Mononuclear cell (primary cell): ENCODE measurements around the gene HMGN1. TPM values are rescaled to one million over a fixed set of nuclear protein-coding genes. Genes with fewer than 3 reads are reported as not detected.
A peak's percentile ranks its signal among the peaks of the same experiment; 100 is the strongest.
"Not testable (repeated sequence)": the region's sequence is repeated elsewhere in the genome, so short reads cannot be mapped to it uniquely, and the experiment has no call there.

Source experiments
- H3K27me3 ChIP-seq: 2 replicates; pipeline ENCODE4 v1.6.0; 2011; ENCODE audit warnings: low read length, control low read depth; ENCODE audit not compliant: insufficient read depth
- H3K4me1 ChIP-seq: 2 replicates; pipeline ENCODE4 v1.5.1; 2011; ENCODE audit warnings: mild to moderate bottlenecking, low read length, control low read depth; ENCODE audit not compliant: insufficient read depth
- H3K4me3 ChIP-seq: 2 replicates; pipeline ENCODE4 v1.5.1; 2011; ENCODE audit warnings: mild to moderate bottlenecking, low read length, moderate library complexity
- H3K9me3 ChIP-seq: 2 replicates; pipeline ENCODE4 v1.5.1; 2011; ENCODE audit warnings: low read depth, mild to moderate bottlenecking, control low read depth, low read length
- total RNA-seq: library from RNA; depleted of rRNA; stranded (reverse); fragments of >200 nt; gene quantifications from one replicate; pipeline ENCODE4 v1.2.3, GENCODE V29; 2012

Gene HMGN1
- total RNA-seq, 1 donor, result 162 TPM

DNA sequence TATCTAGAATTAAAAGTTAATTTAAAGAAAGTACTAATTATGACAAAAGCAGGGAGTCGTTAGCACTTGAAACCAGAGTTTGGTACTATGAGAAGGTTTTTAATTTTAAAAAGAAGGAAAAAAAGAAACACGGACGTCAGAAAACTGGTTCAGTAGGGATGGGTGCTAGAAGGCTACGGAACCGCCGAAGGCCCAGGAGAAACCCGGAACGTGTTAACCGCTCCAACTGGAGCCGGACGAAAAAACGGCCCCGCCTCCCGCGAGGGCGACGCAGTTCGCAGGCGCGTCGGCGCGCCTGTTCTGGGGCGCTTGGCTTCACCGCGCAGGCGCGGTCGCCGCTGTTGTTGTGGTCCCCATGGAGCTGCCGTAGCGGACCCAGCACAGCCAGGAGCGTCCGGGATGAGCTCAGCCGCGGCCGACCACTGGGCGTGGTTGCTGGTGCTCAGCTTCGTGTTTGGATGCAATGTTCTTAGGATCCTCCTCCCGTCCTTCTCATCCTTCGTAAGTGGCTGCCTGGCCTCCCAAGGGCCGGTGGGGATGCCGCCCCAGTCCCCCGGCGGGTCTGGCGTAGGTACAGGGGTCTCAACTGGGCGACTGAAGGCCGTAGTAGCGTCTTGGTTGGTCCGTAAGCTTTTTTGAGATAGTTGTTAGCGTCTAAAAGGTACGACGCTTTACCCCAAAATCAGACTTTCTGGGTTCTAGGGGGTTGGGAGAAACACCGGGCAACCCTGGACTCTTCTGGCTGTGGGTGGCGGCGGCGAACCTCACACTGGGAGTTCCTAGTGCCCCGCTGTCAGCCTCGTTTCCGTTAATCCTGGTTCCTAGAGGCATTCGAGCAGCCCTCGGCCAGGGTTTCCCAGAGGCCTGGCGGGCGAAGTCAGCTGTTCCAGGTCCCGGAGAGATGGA lies 31.4 kb upstream of the HMGN1 start:
- peaks cover 8% of the 10 kb centered on the region for H3K4me1 ChIP-seq
- peak overlapping the region; percentile 82 for H3K4me3 ChIP-seq
- no peaks in the 10 kb centered on the region for H3K9me3 ChIP-seq
- H3K27me3 ChIP-seq, result no peaks in the 10 kb centered on the region

DNA sequence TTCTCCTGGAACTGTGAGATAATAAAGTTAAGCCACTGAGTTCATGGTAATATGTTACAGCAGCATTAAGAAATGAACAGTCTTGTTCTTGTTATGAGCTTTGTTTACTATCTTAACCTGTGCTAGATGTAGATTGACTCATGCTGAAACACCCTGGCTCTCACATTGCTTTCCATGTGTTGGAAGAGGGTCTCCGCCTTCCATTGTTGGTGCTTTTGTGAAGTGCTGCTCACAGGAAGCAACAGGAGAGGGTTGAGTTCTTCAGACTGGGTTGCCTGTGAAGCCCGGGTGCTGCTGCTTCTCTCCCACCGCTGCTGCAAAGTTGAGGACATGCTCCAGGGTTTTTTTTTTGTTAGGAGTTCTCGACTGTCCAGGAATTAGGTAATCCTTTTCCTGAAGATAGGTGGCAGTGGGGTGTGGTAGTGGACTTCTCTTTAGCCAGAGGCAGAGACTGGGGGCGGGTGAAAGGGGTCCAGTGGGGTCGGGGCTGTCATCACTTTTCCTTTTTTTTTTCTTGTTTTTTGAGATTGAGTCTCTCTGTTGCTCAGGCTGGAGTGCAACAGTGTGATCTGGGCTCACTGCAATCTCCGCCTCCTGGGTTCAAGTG lies 28.7 kb upstream of the HMGN1 start:
- Histone ChIP-seq H3K4me1 (peaks cover 14% of the 10 kb centered on the region), H3K27me3 (no peaks in the 10 kb centered on the region), H3K4me3 (no peak overlapping the region), H3K9me3 (no peaks in the 10 kb centered on the region)

DNA sequence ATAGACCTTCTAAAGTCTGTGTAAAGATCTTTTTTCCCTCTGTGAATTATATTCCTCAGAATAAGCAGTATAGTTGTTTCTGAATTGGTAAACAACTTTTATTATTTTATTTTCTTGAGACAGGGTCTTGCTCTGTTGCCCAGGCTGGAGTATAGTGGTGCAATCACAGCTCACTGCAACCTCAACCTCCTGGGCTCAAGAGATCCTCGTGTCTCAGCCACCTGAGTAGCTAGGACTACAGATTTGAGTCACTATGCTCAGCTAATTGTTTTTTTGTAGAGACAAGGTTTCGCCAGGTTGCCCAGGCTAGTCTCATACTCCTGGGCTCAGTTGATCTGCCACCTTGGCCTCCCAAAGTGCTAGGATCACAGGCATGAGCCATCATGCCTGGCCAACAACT lies 26.6 kb upstream of the HMGN1 start:
- Histone ChIP-seq H3K27me3 (no peaks in the 10 kb centered on the region), H3K4me3 (no peak overlapping the region), H3K9me3 (no peaks in the 10 kb centered on the region), H3K4me1 (peaks cover 16% of the 10 kb centered on the region)

DNA sequence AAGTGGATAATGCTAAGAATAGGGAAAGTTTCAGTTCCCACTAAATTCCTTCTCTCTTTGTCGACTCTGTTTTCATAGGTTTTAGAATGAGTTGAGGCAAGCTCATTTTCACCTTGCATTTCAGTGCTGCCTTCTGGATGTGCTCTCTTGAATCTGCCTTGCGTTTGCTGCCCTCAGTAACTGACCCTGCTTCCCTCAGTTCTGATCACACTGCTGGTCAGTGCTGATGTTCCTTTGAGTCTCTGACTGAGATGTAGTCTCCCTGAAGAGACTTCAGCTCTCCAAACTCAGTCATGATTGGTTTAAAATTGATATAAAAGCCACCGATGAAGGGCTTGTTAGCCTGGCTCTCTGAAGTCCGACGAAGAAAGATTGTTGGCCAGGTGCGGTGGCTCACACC lies 25.2 kb upstream of the HMGN1 start:
- Histone ChIP-seq H3K9me3 (no peaks in the 10 kb centered on the region), H3K4me1 (peaks cover 24% of the 10 kb centered on the region), H3K4me3 (no peak overlapping the region), H3K27me3 (no peaks in the 10 kb centered on the region)

DNA sequence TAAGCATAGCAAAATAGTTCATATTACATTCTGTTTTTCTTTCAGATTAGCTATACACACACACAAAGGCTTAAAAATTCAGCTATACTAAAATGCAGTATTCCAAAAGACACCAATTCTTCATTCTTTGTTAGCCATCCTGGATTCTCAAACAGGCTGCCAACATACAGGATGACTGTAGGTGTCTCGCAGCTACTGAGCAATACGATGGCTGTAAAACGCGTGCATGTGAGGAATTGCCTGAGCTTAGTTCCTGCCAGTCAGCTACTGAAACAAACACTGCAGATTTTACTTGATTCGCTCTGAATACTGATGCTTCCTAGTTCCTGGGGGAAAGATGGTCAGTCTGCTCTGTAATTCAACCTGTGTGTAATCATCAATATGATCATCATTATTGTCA lies 24.7 kb upstream of the HMGN1 start:
- Histone ChIP-seq H3K27me3 (no peaks in the 10 kb centered on the region), H3K4me3 (no peak overlapping the region), H3K9me3 (no peaks in the 10 kb centered on the region), H3K4me1 (peaks cover 24% of the 10 kb centered on the region)

DNA sequence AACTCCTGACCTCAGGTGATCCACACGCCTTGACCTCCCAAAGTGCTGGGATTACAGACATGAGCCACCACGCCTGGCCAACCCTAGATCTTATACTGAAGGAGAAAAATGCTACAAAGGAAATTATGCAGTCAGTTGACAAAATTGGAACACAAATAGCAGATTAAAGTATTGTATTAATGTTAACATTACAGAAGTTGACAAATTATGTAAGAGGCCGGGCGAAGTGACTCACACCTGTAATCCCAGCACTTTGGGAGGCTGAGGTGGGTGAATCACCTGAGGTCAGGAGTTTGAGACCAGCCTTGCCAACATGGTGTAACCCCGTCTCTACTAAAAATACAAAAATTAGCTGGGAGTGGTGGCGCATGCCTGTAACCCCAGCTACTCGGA lies 21.0 kb upstream of the HMGN1 start:
- H3K4me3 ChIP-seq, H3K27me3 ChIP-seq, H3K9me3 ChIP-seq: not testable (repeated sequence)
- H3K4me1 ChIP-seq, result peaks cover 24% of the 10 kb centered on the region

DNA sequence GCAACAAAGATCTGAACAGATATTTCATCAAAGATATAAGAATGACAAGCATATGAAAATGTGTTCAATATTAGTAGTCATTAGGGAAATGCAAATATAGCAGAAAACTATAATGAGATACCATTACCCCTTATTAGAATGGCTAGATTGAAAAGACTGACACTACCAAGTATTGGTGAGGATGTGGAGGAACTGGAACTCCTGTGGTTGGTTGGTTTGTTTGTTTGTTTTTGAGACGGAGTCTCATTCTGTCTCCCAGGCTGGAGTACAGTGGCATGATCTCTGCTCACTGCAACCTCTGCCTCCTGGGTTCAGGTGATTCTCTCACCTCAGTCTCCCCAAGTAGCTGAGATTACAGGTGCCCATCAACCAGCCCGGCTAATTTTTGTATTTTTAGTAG lies 18.9 kb upstream of the HMGN1 start:
- Histone ChIP-seq H3K27me3 (no peaks in the 10 kb centered on the region), H3K4me1 (peaks cover 18% of the 10 kb centered on the region), H3K4me3 (no peak overlapping the region), H3K9me3 (no peaks in the 10 kb centered on the region)

DNA sequence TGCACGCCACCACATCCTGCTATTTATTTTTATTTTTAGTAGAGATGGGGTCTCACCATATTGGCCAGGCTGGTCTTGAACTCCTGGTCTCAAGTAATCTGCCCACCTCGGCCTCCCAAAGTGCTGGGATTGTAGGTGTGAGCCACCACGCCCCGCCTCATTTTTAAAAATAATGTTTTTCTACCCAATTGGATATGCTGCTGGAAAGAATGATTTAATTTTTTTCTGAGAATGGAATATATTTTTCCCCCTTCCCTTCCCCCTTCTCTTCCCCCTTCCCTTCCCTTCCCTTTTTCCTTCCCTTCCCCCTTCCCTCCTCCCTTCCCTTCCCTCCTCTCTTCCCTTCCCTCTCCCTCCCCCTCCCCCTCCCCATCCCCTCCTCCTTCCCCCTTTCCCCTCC lies 17.7 kb upstream of the HMGN1 start:
- H3K4me3 ChIP-seq, result no peak overlapping the region
- no peaks in the 10 kb centered on the region for H3K27me3 ChIP-seq
- no peaks in the 10 kb centered on the region for H3K9me3 ChIP-seq
- peaks cover 27% of the 10 kb centered on the region for H3K4me1 ChIP-seq

DNA sequence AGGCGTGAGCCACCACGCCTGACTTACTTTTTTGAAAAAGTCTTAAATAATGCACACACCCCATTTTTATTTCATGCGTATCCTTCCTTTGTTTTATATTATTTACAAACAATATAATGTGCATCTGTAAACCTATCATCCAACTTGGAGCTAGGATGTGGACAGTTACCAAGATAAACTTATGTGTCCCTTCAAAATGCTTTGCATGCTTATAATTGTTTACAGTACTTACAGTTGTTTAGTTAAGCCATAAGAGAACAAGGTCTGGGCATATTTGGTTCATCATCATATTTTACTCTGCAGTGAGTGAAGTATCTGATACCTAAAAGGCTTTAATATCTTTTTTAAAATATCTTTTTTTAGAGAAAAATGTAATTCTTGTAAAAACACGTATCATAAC lies 16.1 kb upstream of the HMGN1 start:
- no peaks in the 10 kb centered on the region for H3K9me3 ChIP-seq
- H3K4me1 ChIP-seq, result peaks cover 13% of the 10 kb centered on the region
- no peak overlapping the region for H3K4me3 ChIP-seq
- no peaks in the 10 kb centered on the region for H3K27me3 ChIP-seq

DNA sequence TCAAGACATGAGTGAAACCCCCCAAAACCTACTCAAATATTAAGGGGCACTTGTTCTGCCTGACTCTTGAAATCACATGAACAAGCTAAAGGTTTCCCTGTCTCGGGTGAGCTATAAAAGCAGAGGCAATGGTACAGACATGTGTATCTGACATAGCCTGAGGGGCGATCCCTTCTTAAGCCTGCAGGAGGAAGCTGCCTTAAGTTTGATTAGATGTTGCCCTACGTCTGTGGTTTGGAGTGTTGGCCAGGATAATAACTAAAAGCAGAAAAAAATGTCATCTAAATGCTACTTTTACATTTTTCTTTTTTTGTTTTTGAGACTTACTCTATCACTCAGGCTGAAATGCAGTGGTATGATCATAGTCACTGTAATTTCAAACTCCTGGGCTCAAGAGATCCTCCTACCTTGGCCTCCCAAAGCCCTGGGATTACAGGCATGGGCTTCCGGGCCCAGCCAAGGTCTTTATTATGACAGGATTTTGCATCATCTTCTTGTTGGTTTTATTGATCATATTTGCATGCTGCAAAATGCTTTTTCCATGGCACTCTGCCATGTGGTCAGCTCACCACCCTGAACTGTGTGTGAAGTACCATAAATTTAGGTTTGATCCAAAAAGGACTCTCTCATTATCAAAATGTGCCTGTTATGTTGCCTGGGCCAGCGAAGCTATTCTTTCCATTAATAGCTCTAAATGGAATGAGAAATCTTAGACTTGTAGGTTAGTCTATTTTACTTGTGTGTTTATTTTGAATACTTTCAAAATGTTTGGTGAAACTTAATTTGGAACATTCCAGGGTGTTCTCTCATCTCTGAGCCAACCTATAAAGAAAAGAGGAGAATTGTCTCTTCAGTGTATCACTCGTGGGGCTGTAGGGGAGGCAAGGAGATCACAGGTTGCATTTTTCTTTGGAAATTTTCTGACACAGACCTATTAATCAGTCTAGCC lies 15.0 kb upstream of the HMGN1 start:
- Histone ChIP-seq H3K4me1 (peaks cover 10% of the 10 kb centered on the region), H3K4me3 (no peak overlapping the region), H3K9me3 (no peaks in the 10 kb centered on the region), H3K27me3 (no peaks in the 10 kb centered on the region)

DNA sequence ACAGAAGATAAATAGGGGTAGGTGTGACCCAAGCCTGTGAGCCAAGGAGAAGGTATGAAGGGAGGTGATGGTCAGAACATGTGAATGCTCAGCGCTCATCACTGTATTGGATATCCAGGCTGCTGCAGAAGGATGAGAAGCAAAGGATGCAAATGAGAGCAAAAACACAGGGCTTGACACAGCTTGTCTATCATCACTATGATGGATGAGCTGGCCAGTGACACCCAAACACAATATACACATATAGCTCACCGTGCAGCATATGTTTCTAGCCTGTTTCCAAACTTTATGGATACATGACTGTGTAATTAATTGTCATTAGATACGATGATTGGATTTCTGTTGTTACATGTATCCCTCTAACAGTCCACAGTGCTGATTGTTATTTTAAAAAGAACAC lies 13.8 kb upstream of the HMGN1 start:
- Histone ChIP-seq H3K4me1 (peaks cover 10% of the 10 kb centered on the region), H3K27me3 (no peaks in the 10 kb centered on the region)

DNA sequence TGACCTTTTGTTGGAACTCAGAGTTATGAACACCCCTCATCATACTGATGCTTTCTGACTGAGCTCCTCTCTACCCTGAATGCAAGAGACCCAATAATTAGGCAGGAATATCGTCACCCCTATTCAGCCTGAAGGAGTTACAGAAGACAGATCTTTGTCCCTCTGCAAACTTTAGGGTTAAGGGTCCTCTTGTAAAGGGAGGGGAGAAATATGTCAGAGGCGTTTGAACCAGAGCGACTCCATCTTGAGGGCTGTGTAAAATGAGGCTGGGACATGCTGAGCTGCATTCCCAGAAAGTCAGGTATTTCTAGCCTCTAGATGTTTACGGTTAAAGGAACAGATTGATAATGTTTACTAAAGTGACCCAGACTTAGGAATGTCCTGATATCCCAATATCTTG lies 10.5 kb upstream of the HMGN1 start:
- H3K9me3 ChIP-seq, result no peaks in the 10 kb centered on the region
- peaks cover 10% of the 10 kb centered on the region for H3K4me1 ChIP-seq
- H3K4me3 ChIP-seq, result no peak overlapping the region
- H3K27me3 ChIP-seq, result no peaks in the 10 kb centered on the region

More for the DNA sequence above, 13.8 kb upstream of the HMGN1 start:
- no peak overlapping the region for H3K4me3 ChIP-seq
- H3K9me3 ChIP-seq, result no peaks in the 10 kb centered on the region

DNA sequence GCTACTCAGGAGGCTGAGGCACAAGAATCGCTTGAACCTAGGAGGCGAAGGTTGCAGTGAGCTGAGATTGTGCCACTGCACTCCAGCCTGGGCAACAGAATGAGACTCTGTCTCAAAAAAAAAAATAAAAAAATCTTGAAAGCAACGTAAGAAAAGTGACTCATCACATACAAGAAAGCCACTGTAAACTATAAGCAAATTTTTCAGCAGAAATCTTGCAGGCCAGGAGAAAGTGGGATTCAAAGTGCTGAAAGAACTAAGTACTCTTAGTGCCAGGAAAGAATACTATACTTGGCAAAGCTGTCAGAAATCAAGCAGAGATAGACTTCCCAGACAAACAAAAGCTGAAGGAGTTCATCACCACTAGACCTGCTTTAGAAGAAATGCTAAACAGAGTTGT lies 4.4 kb upstream of the HMGN1 start:
- Histone ChIP-seq H3K4me3 (no peak overlapping the region), H3K27me3 (no peaks in the 10 kb centered on the region), H3K9me3 (no peaks in the 10 kb centered on the region), H3K4me1 (peaks cover 9% of the 10 kb centered on the region)

DNA sequence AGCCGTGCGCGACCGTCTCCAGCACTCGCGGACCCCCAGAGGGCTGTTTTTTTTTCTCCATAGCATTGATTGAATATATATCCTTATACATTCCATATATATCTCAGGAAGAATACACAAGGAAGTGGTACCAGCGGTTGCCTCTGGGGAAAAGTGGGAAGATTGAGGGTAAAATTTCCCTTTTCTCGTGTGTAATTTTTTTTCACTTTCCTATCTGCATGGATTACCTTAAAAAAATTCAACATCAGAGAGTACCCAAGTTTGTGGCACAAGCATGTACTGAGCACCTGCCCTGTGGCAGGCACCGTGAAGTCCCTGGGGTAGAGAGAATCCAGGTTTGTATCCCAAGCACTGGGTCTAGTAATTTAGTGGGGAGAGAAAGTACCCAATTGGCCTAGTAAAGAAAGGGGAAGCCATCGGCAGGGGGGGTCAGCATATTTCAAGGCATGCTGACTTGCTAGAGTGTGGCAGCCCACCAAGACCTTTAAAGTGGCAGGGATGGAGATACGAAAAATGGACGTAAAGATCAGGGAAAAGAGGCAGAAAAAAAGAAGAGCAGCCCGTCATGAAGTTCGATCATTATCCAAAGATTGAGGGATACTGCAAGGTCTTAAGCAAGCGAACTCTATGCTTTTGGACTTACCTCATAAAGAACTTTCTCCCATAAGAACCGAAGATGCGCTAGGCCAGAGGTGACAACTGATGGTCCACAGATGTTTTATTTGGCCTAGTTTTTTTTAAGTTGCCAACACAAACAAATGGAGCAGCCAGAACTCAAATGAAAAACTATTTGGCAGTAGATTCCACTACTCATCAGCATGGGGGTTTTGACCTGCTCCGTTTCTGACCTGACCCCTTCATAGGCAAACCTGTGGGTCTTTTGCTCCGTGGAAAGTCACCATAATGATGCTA lies 1.5 kb upstream of the HMGN1 start:
- Histone ChIP-seq H3K4me3 (peak overlapping the region; percentile 53), H3K4me1 (peaks cover 24% of the 10 kb centered on the region), H3K9me3 (no peaks in the 10 kb centered on the region), H3K27me3 (no peaks in the 10 kb centered on the region)
